DMS153 (cell line): ENCODE data around the gene DGKD.

Experiments used
- DNase-seq: peaks from one replicate; lab custom pipeline; 2025; lab: John Stamatoyannopoulos, UW

The DGKD gene

GRCh38 chr2:233498126-233498525 lies 143.8 kb downstream of the DGKD start:
- DNase-seq, result no peak

- DNase-seq, result no peak
These were observed 145.6 kb downstream of the DGKD start for GRCh38 chr2:233499928-233500327.

GRCh38 chr2:233501198-233502076 lies 147.1 kb downstream of the DGKD start:
- DNase-seq, result no peak

GRCh38 chr2:233503481-233503880 lies 149.2 kb downstream of the DGKD start:
- DNase-seq, result no peak

GRCh38 chr2:233503947-233504637 lies 149.8 kb downstream of the DGKD start:
- no peak for DNase-seq

- no peak for DNase-seq
These were observed 159.8 kb downstream of the DGKD start for GRCh38 chr2:233513953-233514655.

GRCh38 chr2:233519787-233520611 lies 165.7 kb downstream of the DGKD start:
- DNase-seq, result no peak
